DMS53 treated with DMSO at 0.1 percent for 48 hours (cell line): ENCODE results near the gene PDS5B.

Experiments used
- DNase-seq: peaks from one replicate; lab custom pipeline; 2025; ENCODE audit not compliant: unreplicated experiment; lab: John Stamatoyannopoulos, UW

Gene PDS5B

GRCh38 chr13:32589471-32589870, 3.2 kb downstream of the PDS5B start:
- no peak for DNase-seq

GRCh38 chr13:32590266-32590665, 4.0 kb downstream of the PDS5B start:
- no peak for DNase-seq

- no peak for DNase-seq
Observed at GRCh38 chr13:32592082-32592481, 5.8 kb downstream of the PDS5B start.

- DNase-seq: no peak
Observed at GRCh38 chr13:32594157-32594738, 8.0 kb downstream of the PDS5B start.

GRCh38 chr13:32595306-32595705, 9.1 kb downstream of the PDS5B start:
- no peak for DNase-seq

GRCh38 chr13:32600890-32601289, 14.6 kb downstream of the PDS5B start:
- DNase-seq: no peak

- DNase-seq: no peak
Observed at GRCh38 chr13:32609428-32609827, 23.2 kb downstream of the PDS5B start.

GRCh38 chr13:32610538-32610937, 24.3 kb downstream of the PDS5B start:
- no peak for DNase-seq

GRCh38 chr13:32610977-32611376, 24.7 kb downstream of the PDS5B start:
- DNase-seq: no peak

GRCh38 chr13:32616883-32617511, 30.7 kb downstream of the PDS5B start:
- DNase-seq: no peak

GRCh38 chr13:32622827-32623226, 36.6 kb downstream of the PDS5B start:
- DNase-seq: no peak

GRCh38 chr13:32624441-32624840, 38.2 kb downstream of the PDS5B start:
- DNase-seq: no peak

- no peak for DNase-seq
Observed at GRCh38 chr13:32627793-32628192, 41.5 kb downstream of the PDS5B start.

GRCh38 chr13:32629313-32629712, 43.1 kb downstream of the PDS5B start:
- no peak for DNase-seq

GRCh38 chr13:32629866-32630265, 43.6 kb downstream of the PDS5B start:
- DNase-seq: no peak

- DNase-seq: no peak
Observed at GRCh38 chr13:32632343-32632909, 46.2 kb downstream of the PDS5B start.

- no peak for DNase-seq
Observed at GRCh38 chr13:32636711-32637110, 50.5 kb downstream of the PDS5B start.

GRCh38 chr13:32638739-32639138, 52.5 kb downstream of the PDS5B start:
- DNase-seq: no peak

GRCh38 chr13:32639502-32640105, 53.4 kb downstream of the PDS5B start:
- DNase-seq: peak; percentile 62

GRCh38 chr13:32642316-32642715, 56.1 kb downstream of the PDS5B start:
- DNase-seq: no peak

GRCh38 chr13:32642858-32643257, 56.6 kb downstream of the PDS5B start:
- no peak for DNase-seq

GRCh38 chr13:32645854-32646253, 59.6 kb downstream of the PDS5B start:
- DNase-seq: no peak
